Measurements from ENCODE around the gene FRMPD4. TPM values are rescaled to one million over a fixed set of nuclear protein-coding genes. Genes with fewer than 3 reads are reported as not detected.
A peak's percentile ranks its signal among the peaks of the same experiment; 100 is the strongest.
"Not testable (repeated sequence)": the region's sequence is repeated elsewhere in the genome, so short reads cannot be mapped to it uniquely, and the experiment has no call there.

The FRMPD4 gene
- total RNA-seq, 1 donor from 2014 or later = 0.54 TPM

- Mint-ChIP-seq H3K27ac (ENCODE audit: unreplicated experiment) (no peak overlapping the region), H3K9me3 (ENCODE audit: unreplicated experiment) (no peaks in the 10 kb centered on the region), H3K36me3 (ENCODE audit: low read depth, unreplicated experiment) (no peaks in the 10 kb centered on the region), H3K27me3 (ENCODE audit: low read depth, unreplicated experiment) (no peaks in the 10 kb centered on the region), H3K4me1 (ENCODE audit: low read depth, unreplicated experiment) (no peaks in the 10 kb centered on the region), H3K4me3 (ENCODE audit: unreplicated experiment) (no peak overlapping the region)
- FAIRE-seq = peak; percentile 32
- Histone ChIP-seq H3K4me1 (ENCODE audit: insufficient read depth, low read length) (no peaks in the 10 kb centered on the region), H3K4me3 (ENCODE audit: insufficient read depth, low read depth, low read length) (no peak overlapping the region), H3K9ac (ENCODE audit: low read length) (no peak overlapping the region), H2AFZ (ENCODE audit: low read depth, low read length) (no peak overlapping the region), H3K9me3 (ENCODE audit: insufficient read depth, low read depth, low read length) (no peaks in the 10 kb centered on the region), H3K27me3 (ENCODE audit: insufficient read depth, low read length) (no peaks in the 10 kb centered on the region), H3K27ac (ENCODE audit: low read depth, low read length) (no peak overlapping the region), H3K79me2 (ENCODE audit: insufficient read depth, low read length) (no peaks in the 10 kb centered on the region), H4K20me1 (ENCODE audit: insufficient read depth, low read length) (no peaks in the 10 kb centered on the region), H3K36me3 (ENCODE audit: insufficient read depth, low read length) (no peaks in the 10 kb centered on the region), H3K4me2 (ENCODE audit: low read length) (no peak overlapping the region)
- TF ChIP-seq EZH2 (IDR thresholded peaks at IDR 0.05; ENCODE audit: insufficient read depth, low read length) (no peak), CTCF (IDR thresholded peaks at IDR 0.05; ENCODE audit: insufficient read depth, low read depth, low read length) (no peak)
- DNase-seq (ENCODE audit: low read depth) = peak; percentile 2
These were observed 24.1 kb downstream of the FRMPD4 start for GRCh38 chrX:12162420-12162819.

GRCh38 chrX:12164180-12164579 is 25.9 kb downstream of the FRMPD4 start:
- not testable (repeated sequence) for H3K9ac ChIP-seq (ENCODE audit: low read length); H4K20me1 ChIP-seq (ENCODE audit: insufficient read depth, low read length); H3K27me3 ChIP-seq (ENCODE audit: insufficient read depth, low read length); H3K36me3 Mint-ChIP-seq (ENCODE audit: low read depth, unreplicated experiment); H3K4me1 ChIP-seq (ENCODE audit: insufficient read depth, low read length); H3K9me3 ChIP-seq (ENCODE audit: insufficient read depth, low read depth, low read length); H3K4me3 Mint-ChIP-seq (ENCODE audit: unreplicated experiment); FAIRE-seq; H3K27ac ChIP-seq (ENCODE audit: low read depth, low read length); H3K4me1 Mint-ChIP-seq (ENCODE audit: low read depth, unreplicated experiment); H3K36me3 ChIP-seq (ENCODE audit: insufficient read depth, low read length); H3K27ac Mint-ChIP-seq (ENCODE audit: unreplicated experiment); H3K27me3 Mint-ChIP-seq (ENCODE audit: low read depth, unreplicated experiment); H3K4me3 ChIP-seq (ENCODE audit: insufficient read depth, low read depth, low read length); H3K9me3 Mint-ChIP-seq (ENCODE audit: unreplicated experiment); DNase-seq (ENCODE audit: low read depth); H3K4me2 ChIP-seq (ENCODE audit: low read length); H3K79me2 ChIP-seq (ENCODE audit: insufficient read depth, low read length); H2AFZ ChIP-seq (ENCODE audit: low read depth, low read length)

- Mint-ChIP-seq H3K4me1 (ENCODE audit: low read depth, unreplicated experiment) (no peaks in the 10 kb centered on the region), H3K27me3 (ENCODE audit: low read depth, unreplicated experiment) (no peaks in the 10 kb centered on the region), H3K36me3 (ENCODE audit: low read depth, unreplicated experiment) (no peaks in the 10 kb centered on the region), H3K4me3 (ENCODE audit: unreplicated experiment) (no peak overlapping the region), H3K27ac (ENCODE audit: unreplicated experiment) (no peak overlapping the region), H3K9me3 (ENCODE audit: unreplicated experiment) (no peaks in the 10 kb centered on the region)
- Histone ChIP-seq H3K4me1 (ENCODE audit: insufficient read depth, low read length) (no peaks in the 10 kb centered on the region), H3K27ac (ENCODE audit: low read depth, low read length) (no peak overlapping the region), H3K36me3 (ENCODE audit: insufficient read depth, low read length) (no peaks in the 10 kb centered on the region), H4K20me1 (ENCODE audit: insufficient read depth, low read length) (no peaks in the 10 kb centered on the region), H2AFZ (ENCODE audit: low read depth, low read length) (no peak overlapping the region), H3K27me3 (ENCODE audit: insufficient read depth, low read length) (no peaks in the 10 kb centered on the region), H3K79me2 (ENCODE audit: insufficient read depth, low read length) (no peaks in the 10 kb centered on the region), H3K9ac (ENCODE audit: low read length) (no peak overlapping the region), H3K4me3 (ENCODE audit: insufficient read depth, low read depth, low read length) (no peak overlapping the region), H3K9me3 (ENCODE audit: insufficient read depth, low read depth, low read length) (no peaks in the 10 kb centered on the region), H3K4me2 (ENCODE audit: low read length) (no peak overlapping the region)
- TF ChIP-seq EZH2 (IDR thresholded peaks at IDR 0.05; ENCODE audit: insufficient read depth, low read length) = no peak
- no peak for TF ChIP-seq CTCF (IDR thresholded peaks at IDR 0.05; ENCODE audit: insufficient read depth, low read depth, low read length)
- no peak for DNase-seq (ENCODE audit: low read depth)
- peak; percentile 92 for FAIRE-seq
These were observed 32.5 kb downstream of the FRMPD4 start for GRCh38 chrX:12170755-12171154.

Measured in astrocyte (in vitro differentiated cells and primary cell).